ENCODE data around the gene PACSIN1.

The PACSIN1 gene

DNA sequence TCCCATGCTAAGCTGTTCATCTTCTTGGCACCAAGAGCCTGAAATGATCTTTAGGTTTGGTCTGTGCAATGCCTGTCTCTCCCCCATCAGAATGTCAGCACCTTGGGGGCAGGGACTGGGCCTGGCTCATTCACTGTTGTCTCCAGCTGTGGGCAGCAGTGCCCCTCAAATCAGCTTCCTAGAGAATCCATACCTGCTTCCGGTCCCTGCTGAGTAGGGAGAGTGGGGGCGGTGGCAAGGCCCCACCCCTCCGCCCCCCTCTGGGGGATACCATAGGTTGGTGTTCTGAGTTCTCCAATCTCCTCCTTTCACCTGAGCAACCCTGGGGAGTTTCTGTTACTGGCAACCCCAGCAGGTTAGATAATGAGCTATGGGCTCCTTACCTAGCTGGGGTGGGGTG is 109.5 kb downstream of the PACSIN1 start:
- TF ChIP-seq, protein P1, sequence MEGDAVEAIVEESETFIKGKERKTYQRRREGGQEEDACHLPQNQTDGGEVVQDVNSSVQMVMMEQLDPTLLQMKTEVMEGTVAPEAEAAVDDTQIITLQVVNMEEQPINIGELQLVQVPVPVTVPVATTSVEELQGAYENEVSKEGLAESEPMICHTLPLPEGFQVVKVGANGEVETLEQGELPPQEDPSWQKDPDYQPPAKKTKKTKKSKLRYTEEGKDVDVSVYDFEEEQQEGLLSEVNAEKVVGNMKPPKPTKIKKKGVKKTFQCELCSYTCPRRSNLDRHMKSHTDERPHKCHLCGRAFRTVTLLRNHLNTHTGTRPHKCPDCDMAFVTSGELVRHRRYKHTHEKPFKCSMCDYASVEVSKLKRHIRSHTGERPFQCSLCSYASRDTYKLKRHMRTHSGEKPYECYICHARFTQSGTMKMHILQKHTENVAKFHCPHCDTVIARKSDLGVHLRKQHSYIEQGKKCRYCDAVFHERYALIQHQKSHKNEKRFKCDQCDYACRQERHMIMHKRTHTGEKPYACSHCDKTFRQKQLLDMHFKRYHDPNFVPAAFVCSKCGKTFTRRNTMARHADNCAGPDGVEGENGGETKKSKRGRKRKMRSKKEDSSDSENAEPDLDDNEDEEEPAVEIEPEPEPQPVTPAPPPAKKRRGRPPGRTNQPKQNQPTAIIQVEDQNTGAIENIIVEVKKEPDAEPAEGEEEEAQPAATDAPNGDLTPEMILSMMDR (conservative IDR thresholded peaks at IDR 0.05; ENCODE audit: low read depth) = no peak
- ChIA-PET POLR2A (ENCODE audit: low non-redundant PET) (no interaction called here), CTCF (interaction anchor here (0.5 to 0.8 kb wide), 3 partner anchors 11 to 230 kb away, joined by 3 read pairs; no protein-coding TSS in a partner anchor)
- no peak for DNase-seq (ENCODE audit: low spot score)
- no peak overlapping the region for H3K27ac ChIP-seq

DNA sequence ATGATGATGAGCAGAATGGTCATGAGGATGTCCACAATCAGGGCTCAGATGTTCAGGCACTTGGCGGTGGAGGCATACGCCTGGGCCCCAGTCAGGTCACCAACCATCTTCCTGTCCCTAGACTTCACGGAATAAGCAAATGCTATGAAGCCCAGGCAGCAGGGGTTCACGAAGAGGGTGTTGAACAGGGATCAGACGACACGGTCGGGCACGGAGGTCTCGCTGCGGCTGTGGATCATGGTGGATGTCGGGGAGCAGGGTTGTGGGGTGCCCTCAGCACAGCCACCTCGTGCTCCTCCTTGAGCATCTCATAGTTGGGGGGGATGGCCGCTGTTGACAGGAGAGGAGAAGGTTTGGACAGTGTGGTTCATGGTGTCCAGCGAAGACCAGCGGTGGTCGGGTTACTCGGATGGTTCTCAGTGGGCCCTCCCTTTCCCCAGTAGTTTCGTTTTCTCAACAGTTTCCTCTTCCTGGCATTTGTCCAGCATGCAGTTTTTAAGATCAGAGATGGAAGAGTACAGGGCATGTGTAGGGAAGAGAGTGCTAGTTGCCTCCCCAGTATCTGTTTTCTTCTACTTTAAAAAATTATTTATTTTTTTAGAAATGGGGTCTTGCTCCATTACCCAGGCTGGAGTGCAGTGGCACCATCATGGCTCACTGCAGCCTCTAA is 110.5 kb downstream of the PACSIN1 start:
- DNase-seq (ENCODE audit: low spot score) = no peak
- H3K27ac ChIP-seq = no peak overlapping the region
- ChIA-PET CTCF (no interaction called here), POLR2A (ENCODE audit: low non-redundant PET) (no interaction called here)
- TF ChIP-seq, protein P1 (conservative IDR thresholded peaks at IDR 0.05; ENCODE audit: low read depth) = no peak

DNA sequence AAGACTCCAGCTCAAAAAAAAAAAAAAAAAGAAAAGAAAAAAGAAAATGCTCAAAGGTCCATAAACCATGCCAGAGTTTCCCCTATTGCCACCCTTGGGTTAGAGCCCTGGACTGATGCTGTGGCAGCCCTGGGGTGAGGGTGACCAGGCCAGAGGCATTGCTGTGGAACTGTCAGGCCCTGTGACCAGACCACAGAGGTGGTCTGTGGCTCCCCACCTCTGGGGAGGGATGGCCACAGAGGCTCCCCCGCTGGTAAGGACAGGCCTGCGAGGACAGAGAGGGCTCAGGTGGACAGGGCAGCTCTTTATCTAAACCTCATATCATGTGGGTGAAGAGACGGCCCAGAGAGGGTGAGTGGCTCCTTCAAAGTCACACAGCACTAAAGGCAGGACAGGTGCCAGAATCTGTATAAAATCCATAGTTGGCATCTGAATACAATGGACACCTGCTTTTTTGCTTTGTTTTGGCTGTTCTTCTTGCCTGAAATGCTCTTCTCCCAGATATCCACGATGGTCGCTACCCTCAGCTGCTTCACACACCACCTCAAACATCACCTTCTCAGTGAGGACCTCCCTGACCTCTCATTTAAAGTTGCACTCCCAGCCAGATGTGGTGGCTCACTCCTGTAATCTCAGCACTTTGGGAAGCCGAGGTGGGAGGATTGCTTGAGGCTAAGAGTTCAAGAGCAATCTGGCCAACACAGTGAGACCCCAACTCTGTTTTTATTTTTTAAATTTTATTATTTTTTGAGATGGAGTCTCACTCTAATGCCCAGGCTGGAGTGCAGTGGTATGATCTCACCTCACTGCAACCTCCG is 112.8 kb downstream of the PACSIN1 start:
- no peak overlapping the region for H3K27ac ChIP-seq
- ChIA-PET POLR2A (ENCODE audit: low non-redundant PET) (no interaction called here), CTCF (interaction anchor here (0.7 kb wide), 1 partner anchor 31 kb away, joined by 3 read pairs; no protein-coding TSS in a partner anchor)
- no peak for DNase-seq (ENCODE audit: low spot score)
- TF ChIP-seq, protein P1 (conservative IDR thresholded peaks at IDR 0.05; ENCODE audit: low read depth) = no peak

DNA sequence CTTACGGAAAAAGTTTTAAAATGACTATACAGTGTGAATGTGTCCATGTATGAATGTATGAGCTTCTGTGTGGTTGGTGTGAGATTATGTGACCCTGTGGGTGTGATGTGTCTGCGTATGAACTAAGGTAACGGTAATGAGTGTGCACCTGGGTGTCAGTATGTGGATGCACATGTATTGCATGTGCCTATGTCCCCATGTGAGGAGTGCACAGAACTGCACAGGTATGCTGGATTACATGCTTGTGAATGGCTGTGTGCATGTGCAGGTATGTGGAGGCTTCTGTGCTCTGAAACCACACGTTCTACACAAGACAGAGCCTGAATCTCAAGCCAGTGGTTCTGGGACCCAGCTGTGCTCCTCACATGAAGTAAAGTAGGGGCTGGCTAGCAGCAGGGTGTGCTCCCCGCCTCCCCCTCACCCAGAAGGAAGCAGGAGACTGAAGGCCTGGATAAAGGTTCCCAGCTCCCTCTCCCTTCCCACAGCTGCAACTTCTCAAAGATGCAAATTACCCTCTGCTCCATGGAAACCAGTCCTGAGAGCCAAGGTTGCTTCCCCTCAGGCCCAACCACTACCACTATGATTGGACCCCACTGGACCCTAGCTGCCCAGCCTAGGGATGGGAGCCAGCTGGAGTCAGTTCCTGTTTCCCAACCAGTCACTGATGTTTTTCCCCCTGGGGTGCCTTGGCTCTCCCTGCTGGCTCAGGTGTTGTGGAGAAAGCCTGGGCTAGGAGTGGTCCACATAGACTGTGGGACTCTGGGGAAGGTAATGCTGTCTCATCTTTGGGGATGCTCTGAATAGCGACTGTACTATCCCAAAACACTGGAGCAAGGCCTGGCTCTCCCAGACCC is 115.1 kb downstream of the PACSIN1 start:
- CTCF ChIA-PET = no interaction called here
- DNase-seq (ENCODE audit: low spot score) = no peak

DNA sequence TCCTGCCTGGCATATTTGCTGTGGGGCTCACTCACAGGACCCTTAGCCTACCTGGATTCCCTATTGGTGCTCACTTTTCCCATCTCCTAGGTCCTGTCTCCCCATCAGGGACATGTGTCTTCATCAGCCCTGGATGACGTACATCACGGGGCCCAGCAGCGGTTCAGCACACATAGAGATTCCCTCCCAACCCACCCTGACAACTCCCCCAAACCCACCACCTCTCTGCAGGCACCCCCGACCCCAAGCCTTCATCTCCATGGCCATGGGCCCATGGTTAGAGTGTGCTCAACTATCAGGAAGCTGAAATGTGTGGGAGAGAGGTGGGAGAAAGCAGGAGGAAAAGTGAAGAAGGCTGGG is 115.7 kb downstream of the PACSIN1 start:
- ChIA-PET CTCF (no interaction called here), POLR2A (ENCODE audit: low non-redundant PET) (no interaction called here)
- DNase-seq (ENCODE audit: low spot score) = no peak
- TF ChIP-seq, protein P1 (conservative IDR thresholded peaks at IDR 0.05; ENCODE audit: low read depth) = no peak
- no peak overlapping the region for H3K27ac ChIP-seq

More for the DNA sequence above, 115.1 kb downstream of the PACSIN1 start:
- POLR2A ChIA-PET (ENCODE audit: low non-redundant PET) = interaction anchor here (0.6 kb wide), 1 partner anchor 51 kb away, joined by 3 read pairs; no protein-coding TSS in a partner anchor
- TF ChIP-seq, protein P1 (conservative IDR thresholded peaks at IDR 0.05; ENCODE audit: low read depth) = no peak
- no peak overlapping the region for H3K27ac ChIP-seq

DNA sequence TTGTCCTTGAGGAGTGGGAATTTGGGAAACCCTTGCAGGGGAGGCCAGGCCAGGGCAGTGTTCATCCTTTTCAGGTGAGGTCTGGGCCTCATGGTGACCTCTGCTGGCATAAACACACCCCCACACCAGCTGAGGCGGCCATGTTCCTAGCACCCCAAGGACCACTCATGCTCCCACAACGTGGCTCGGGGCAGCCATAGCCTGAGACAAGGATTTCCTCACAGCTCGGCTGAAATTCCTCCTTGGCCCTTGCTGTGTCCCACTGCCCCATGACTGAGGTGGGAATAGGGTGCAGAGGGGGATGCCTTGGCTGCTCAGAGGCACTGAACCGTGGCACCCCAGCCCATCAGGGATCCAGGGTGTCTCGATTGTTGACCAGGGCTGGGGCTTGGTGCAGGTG is 117.6 kb downstream of the PACSIN1 start:
- TF ChIP-seq, protein P1 (conservative IDR thresholded peaks at IDR 0.05; ENCODE audit: low read depth) = no peak
- CTCF ChIA-PET = interaction anchor here (0.7 kb wide), 1 partner anchor 168 kb away, joined by 4 read pairs; no protein-coding TSS in a partner anchor
- no peak overlapping the region for H3K27ac ChIP-seq
- no peak for DNase-seq (ENCODE audit: low spot score)
- POLR2A ChIA-PET (ENCODE audit: low non-redundant PET) = no interaction called here
